ENCODE results near the gene OR2A2. TPM values are rescaled to one million over a fixed set of nuclear protein-coding genes. Genes with fewer than 3 reads are reported as not detected.
"Not testable (repeated sequence)": the region's sequence is repeated elsewhere in the genome, so short reads cannot be mapped to it uniquely, and the experiment has no call there.

Gene OR2A2
- total RNA-seq, 1 experiment from 2014 or later, result not detected

GRCh38 chr7:144118341-144118740 is 9.0 kb downstream of the OR2A2 start:
- H3K4me3 ChIP-seq (ENCODE audit: low read depth, low read length, poor library complexity, severe bottlenecking), result no peak overlapping the region
- ChIA-PET CTCF (no interaction called here), POLR2A (ENCODE audit: low non-redundant PET) (no interaction called here)
- no peak overlapping the region for H3K27ac ChIP-seq (ENCODE audit: low read depth, low read length, poor library complexity, severe bottlenecking)
- no peaks in the 10 kb centered on the region for H3K36me3 ChIP-seq (ENCODE audit: insufficient read depth, low read length, poor library complexity, severe bottlenecking)
- no peaks in the 10 kb centered on the region for H3K9me3 ChIP-seq (ENCODE audit: low read depth, low read length, poor library complexity, severe bottlenecking)
- intact Hi-C loops (cut with micrococcal nuclease; ENCODE audit: unreplicated experiment), result no loop called here
- TF ChIP-seq EZH2 (IDR thresholded peaks at IDR 0.05; ENCODE audit: borderline replicate concordance, low read depth, low read length, poor library complexity, severe bottlenecking) (no peak), CTCF (conservative IDR thresholded peaks at IDR 0.05; ENCODE audit: low read depth, low read length) (no peak)
- H3K27me3 ChIP-seq (replicated peaks; ENCODE audit: insufficient read depth, low read depth, low read length, poor library complexity), result no peaks in the 10 kb centered on the region
- BruUV-seq (replicated peaks), result no TSS peak
- DNase-seq (ENCODE audit: low spot score), result no peak
- no peaks in the 10 kb centered on the region for H3K4me1 ChIP-seq (ENCODE audit: insufficient read depth, low read length, poor library complexity, severe bottlenecking)

- Histone ChIP-seq H3K4me1 (ENCODE audit: insufficient read depth, low read length, poor library complexity, severe bottlenecking) (no peaks in the 10 kb centered on the region), H3K27me3 (replicated peaks; ENCODE audit: insufficient read depth, low read depth, low read length, poor library complexity) (no peaks in the 10 kb centered on the region), H3K27ac (ENCODE audit: low read depth, low read length, poor library complexity, severe bottlenecking) (no peak within 1 kb of the TSS), H3K9me3 (ENCODE audit: low read depth, low read length, poor library complexity, severe bottlenecking) (no peaks in the 10 kb centered on the region), H3K36me3 (ENCODE audit: insufficient read depth, low read length, poor library complexity, severe bottlenecking) (no peaks in the 10 kb centered on the region), H3K4me3 (ENCODE audit: low read depth, low read length, poor library complexity, severe bottlenecking) (no peak within 1 kb of the TSS)
- TF ChIP-seq CTCF (conservative IDR thresholded peaks at IDR 0.05; ENCODE audit: low read depth, low read length), result no peak
- no peak for TF ChIP-seq EZH2 (IDR thresholded peaks at IDR 0.05; ENCODE audit: borderline replicate concordance, low read depth, low read length, poor library complexity, severe bottlenecking)
- BruUV-seq (replicated peaks), result no TSS peak
- ChIA-PET CTCF (no interaction called here), POLR2A (ENCODE audit: low non-redundant PET) (no interaction called here)
- DNase-seq (ENCODE audit: low spot score), result no peak
- intact Hi-C loops (cut with micrococcal nuclease; ENCODE audit: unreplicated experiment), result loop anchor here (10.0 kb wide), 1 partner anchor 218 kb away; the partner anchor contains the start of gene TCAF1
Measured at GRCh38 chr7:144122876-144123275, 13.5 kb downstream of the OR2A2 start, which contains the start of gene OR2A14. Gene OR2A14 (plus strand): TSS chr7:144123176. CDS start chr7:144129113, 5,937 bp downstream.

GRCh38 chr7:144127714-144128334 is 18.4 kb downstream of the OR2A2 start:
- TF ChIP-seq EZH2 (IDR thresholded peaks at IDR 0.05; ENCODE audit: borderline replicate concordance, low read depth, low read length, poor library complexity, severe bottlenecking), result no peak
- peak; percentile 94 for TF ChIP-seq CTCF (conservative IDR thresholded peaks at IDR 0.05; ENCODE audit: low read depth, low read length)
- POLR2A ChIA-PET (ENCODE audit: low non-redundant PET), result no interaction called here
- Histone ChIP-seq H3K27me3 (replicated peaks; ENCODE audit: insufficient read depth, low read depth, low read length, poor library complexity) (no peaks in the 10 kb centered on the region), H3K9me3 (ENCODE audit: low read depth, low read length, poor library complexity, severe bottlenecking) (no peaks in the 10 kb centered on the region), H3K4me3 (ENCODE audit: low read depth, low read length, poor library complexity, severe bottlenecking) (no peak overlapping the region), H3K27ac (ENCODE audit: low read depth, low read length, poor library complexity, severe bottlenecking) (no peak overlapping the region), H3K36me3 (ENCODE audit: insufficient read depth, low read length, poor library complexity, severe bottlenecking) (no peaks in the 10 kb centered on the region), H3K4me1 (ENCODE audit: insufficient read depth, low read length, poor library complexity, severe bottlenecking) (no peaks in the 10 kb centered on the region)
- intact Hi-C loops (cut with micrococcal nuclease; ENCODE audit: unreplicated experiment), result loop anchor here (10.0 kb wide), 1 partner anchor 223 kb away; the partner anchor contains the start of gene TCAF1
- CTCF ChIA-PET, result interaction anchor here (0.6 to 1.2 kb wide), 5 partner anchors 11 to 393 kb away, joined by 3 to 10 read pairs (median 4); partner anchors contain the start of gene TCAF1
- DNase-seq (ENCODE audit: low spot score), result peak; percentile 85
- BruUV-seq (replicated peaks), result no TSS peak

GRCh38 chr7:144129601-144130000 is 20.2 kb downstream of the OR2A2 start:
- BruUV-seq (replicated peaks), result not testable (repeated sequence)
- intact Hi-C loops (cut with micrococcal nuclease; ENCODE audit: unreplicated experiment), result loop anchor here (10.0 kb wide), 1 partner anchor 225 kb away; the partner anchor contains the start of gene TCAF1

More at GRCh38 chr7:144129601-144130000, 20.2 kb downstream of the OR2A2 start:
- H3K27me3 ChIP-seq (replicated peaks; ENCODE audit: insufficient read depth, low read depth, low read length, poor library complexity); H3K9me3 ChIP-seq (ENCODE audit: low read depth, low read length, poor library complexity, severe bottlenecking); POLR2A ChIA-PET (ENCODE audit: low non-redundant PET); H3K4me1 ChIP-seq (ENCODE audit: insufficient read depth, low read length, poor library complexity, severe bottlenecking); H3K36me3 ChIP-seq (ENCODE audit: insufficient read depth, low read length, poor library complexity, severe bottlenecking); DNase-seq (ENCODE audit: low spot score); CTCF ChIA-PET; H3K4me3 ChIP-seq (ENCODE audit: low read depth, low read length, poor library complexity, severe bottlenecking); H3K27ac ChIP-seq (ENCODE audit: low read depth, low read length, poor library complexity, severe bottlenecking): not testable (repeated sequence)
